ENCODE data around the gene ZNF474. TPM values are rescaled to one million over a fixed set of nuclear protein-coding genes. Genes with fewer than 3 reads are reported as not detected.

The ZNF474 gene
- total RNA-seq, 2 experiments from 2014 or later, result not detected

- Mint-ChIP-seq H3K9me3 (peaks cover 5% of the 10 kb centered on the region), H3K36me3 (ENCODE audit: low read depth) (no peaks in the 10 kb centered on the region), H3K4me3 (no peak overlapping the region), H3K27ac (no peak overlapping the region), H3K27me3 (peaks cover 8% of the 10 kb centered on the region), H3K4me1 (ENCODE audit: low read depth) (peaks cover 7% of the 10 kb centered on the region)
- no peak for TF ChIP-seq CTCF (IDR thresholded peaks at IDR 0.05)
- intact Hi-C loops (cut with micrococcal nuclease), result no loop called here
- ATAC-seq, result peak; percentile 51
- no peak for DNase-seq
- ChIA-PET POLR2A (no interaction called here), CTCF (no interaction called here)
Measured at GRCh38 chr5:122180863-122181548, 51.7 kb downstream of the ZNF474 start.

DNA sequence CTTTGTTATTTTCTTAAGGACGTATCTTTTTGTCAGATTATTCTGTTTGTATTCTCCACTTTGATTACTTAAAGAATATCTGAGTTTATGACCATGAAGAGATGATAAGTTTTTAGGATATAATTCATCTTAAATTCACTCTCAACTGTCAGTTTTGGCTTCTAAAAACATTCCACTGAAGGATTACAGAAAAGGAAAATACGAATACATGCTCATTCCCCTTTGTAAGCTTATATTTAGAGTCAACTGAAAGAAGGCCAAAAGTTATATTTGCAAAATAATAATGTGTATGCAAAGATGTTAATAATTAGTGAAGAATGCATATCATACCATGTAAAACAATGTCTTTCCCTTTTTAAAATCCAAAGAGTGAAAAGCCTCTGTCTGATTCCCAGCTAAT is 52.5 kb downstream of the ZNF474 start:
- Mint-ChIP-seq H3K4me1 (ENCODE audit: low read depth) (peaks cover 7% of the 10 kb centered on the region), H3K36me3 (ENCODE audit: low read depth) (no peaks in the 10 kb centered on the region), H3K27ac (no peak overlapping the region), H3K4me3 (no peak overlapping the region), H3K9me3 (peaks cover 5% of the 10 kb centered on the region), H3K27me3 (peaks cover 10% of the 10 kb centered on the region)
- ATAC-seq (no peak), DNase-seq (no peak)
- ChIA-PET CTCF (no interaction called here), POLR2A (no interaction called here)
- intact Hi-C loops (cut with micrococcal nuclease), result no loop called here
- TF ChIP-seq CTCF (IDR thresholded peaks at IDR 0.05), result no peak

DNA sequence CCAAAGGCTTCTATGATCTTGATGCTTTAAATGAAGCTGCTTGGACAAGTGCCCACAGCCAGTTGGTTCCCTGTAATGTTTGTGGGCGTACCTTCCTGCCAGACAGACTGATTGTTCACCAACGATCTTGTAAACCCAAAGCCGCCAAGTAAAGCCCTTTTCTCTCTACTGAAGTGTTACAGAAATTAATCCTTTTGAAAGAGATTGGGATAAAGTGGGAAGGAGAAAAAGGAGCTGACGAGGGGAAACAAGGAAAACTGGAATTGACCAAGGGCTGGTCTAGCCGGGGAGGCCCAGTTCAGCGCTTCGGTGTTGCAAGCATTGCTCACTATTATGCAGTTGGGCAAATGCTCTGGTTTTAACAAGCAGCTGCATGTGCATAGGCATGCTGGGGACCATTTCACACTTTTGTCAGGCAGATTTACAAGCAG is 53.2 kb downstream of the ZNF474 start:
- Mint-ChIP-seq H3K4me3 (no peak overlapping the region), H3K4me1 (ENCODE audit: low read depth) (peaks cover 7% of the 10 kb centered on the region), H3K36me3 (ENCODE audit: low read depth) (no peaks in the 10 kb centered on the region), H3K27me3 (peaks cover 10% of the 10 kb centered on the region), H3K9me3 (peaks cover 5% of the 10 kb centered on the region), H3K27ac (no peak overlapping the region)
- no peak for ATAC-seq
- no peak for TF ChIP-seq CTCF (IDR thresholded peaks at IDR 0.05)
- intact Hi-C loops (cut with micrococcal nuclease), result no loop called here
- ChIA-PET CTCF (no interaction called here), POLR2A (no interaction called here)
- no peak for DNase-seq

DNA sequence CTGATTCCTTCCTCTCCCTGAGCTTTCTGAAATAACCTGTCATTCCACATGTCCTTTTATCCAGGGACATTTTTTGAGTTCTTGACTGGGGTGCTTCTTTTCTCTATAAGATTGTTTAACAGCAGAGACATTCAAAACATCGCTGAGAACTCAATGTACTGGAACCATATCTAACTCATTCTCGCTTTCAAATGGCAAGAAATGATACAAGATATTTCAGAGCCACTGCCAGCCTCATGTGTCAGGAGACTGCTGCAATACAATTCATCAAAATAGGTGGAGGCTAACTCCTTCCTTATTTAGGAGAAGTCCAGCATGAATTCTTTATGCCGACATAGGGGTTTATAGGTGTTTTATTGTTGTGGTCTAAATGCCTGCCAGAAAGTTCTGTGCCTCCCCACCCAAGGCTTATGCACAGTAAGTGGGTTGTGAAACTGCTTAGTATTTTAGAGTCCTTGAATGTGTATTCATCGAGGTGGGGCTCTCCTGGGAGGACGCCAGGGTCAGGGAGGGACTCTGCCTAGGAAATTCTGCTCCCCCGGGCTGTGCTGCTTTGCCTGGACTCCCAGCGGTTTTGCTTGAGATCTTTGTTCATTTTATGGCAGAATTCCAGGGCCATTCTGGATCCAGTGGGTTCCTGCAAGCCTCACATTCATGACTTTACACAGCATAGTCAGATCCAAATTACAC is 53.9 kb downstream of the ZNF474 start:
- ChIA-PET POLR2A (no interaction called here), CTCF (interaction anchor here (1.0 kb wide), 1 partner anchor 9 kb away, joined by 3 read pairs; no protein-coding TSS in a partner anchor)
- no peak overlapping the region for H3K27ac Mint-ChIP-seq
- no peaks in the 10 kb centered on the region for H3K36me3 Mint-ChIP-seq (ENCODE audit: low read depth)
- DNase-seq, result no peak
- H3K4me3 Mint-ChIP-seq, result no peak overlapping the region
- TF ChIP-seq CTCF (IDR thresholded peaks at IDR 0.05), result no peak
- intact Hi-C loops (cut with micrococcal nuclease), result no loop called here
- H3K9me3 Mint-ChIP-seq, result peaks cover 5% of the 10 kb centered on the region
- H3K4me1 Mint-ChIP-seq (ENCODE audit: low read depth), result peaks cover 7% of the 10 kb centered on the region
- no peak for ATAC-seq
- peaks cover 10% of the 10 kb centered on the region for H3K27me3 Mint-ChIP-seq

- CTCF ChIA-PET, result interaction anchor here (1.0 kb wide), 1 partner anchor 9 kb away, joined by 3 read pairs; no protein-coding TSS in a partner anchor
- ATAC-seq, result no peak
- intact Hi-C loops (cut with micrococcal nuclease), result no loop called here
Measured at GRCh38 chr5:122183788-122184170, 54.4 kb downstream of the ZNF474 start.

More at GRCh38 chr5:122183788-122184170, 54.4 kb downstream of the ZNF474 start:
- no peak overlapping the region for H3K4me3 Mint-ChIP-seq
- H3K4me1 Mint-ChIP-seq (ENCODE audit: low read depth), result peaks cover 7% of the 10 kb centered on the region
- H3K9me3 Mint-ChIP-seq, result peaks cover 5% of the 10 kb centered on the region
- POLR2A ChIA-PET, result no interaction called here
- H3K36me3 Mint-ChIP-seq (ENCODE audit: low read depth), result no peaks in the 10 kb centered on the region
- no peak for TF ChIP-seq CTCF (IDR thresholded peaks at IDR 0.05)
- H3K27me3 Mint-ChIP-seq, result peaks cover 8% of the 10 kb centered on the region
- no peak overlapping the region for H3K27ac Mint-ChIP-seq
- no peak for DNase-seq
